NCI-H2029 (cell line): ENCODE measurements around the gene PLIN4.
"Not testable (repeated sequence)": the region's sequence is repeated elsewhere in the genome, so short reads cannot be mapped to it uniquely, and the experiment has no call there.

Experiments used
- DNase-seq: peaks from one replicate; lab custom pipeline; 2025; lab: John Stamatoyannopoulos, UW

Gene PLIN4

DNA sequence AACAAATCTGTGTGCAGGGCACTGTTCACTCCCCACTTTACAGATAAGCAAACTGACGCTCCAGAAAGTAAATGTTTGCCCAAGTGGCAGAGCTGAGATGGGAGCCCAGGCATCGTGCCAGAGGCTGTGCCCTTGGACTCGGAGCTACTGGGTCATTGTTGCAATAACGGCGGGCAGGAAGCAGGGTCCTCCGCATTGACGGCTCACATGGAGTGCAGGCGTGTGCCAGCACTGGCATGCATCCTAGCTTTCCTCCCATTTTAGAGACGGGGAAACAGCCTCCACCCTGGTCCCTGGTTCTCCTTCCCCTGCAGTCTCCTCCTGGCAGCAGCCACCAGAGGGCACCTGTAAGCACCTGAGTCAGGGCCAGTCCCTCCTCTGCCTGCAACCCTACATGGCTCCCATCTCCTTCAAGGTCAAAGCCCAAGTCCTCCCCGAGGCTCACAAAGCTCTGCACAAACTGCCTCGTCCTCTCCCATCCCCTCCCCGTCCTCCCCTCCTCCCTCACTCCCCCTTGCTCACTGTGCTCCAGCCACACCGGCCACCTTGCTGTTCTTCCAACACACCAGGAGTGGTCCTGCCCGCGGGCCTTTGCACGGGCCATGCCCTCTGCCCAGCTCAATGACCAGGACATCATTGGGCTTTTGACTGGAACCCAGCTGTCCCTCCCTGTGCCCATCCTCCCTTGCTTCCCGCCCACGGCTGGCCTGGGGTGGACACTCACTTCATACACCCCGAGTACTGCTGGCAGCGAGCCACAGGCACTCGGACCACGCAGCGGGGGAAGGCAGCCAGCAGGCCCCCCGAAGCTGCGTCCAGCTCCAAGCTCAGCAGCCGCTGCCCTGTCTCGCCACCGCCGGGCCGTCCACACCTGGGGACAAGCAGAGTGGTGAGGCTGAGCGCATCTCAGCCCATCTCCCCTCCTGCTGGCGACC, 29.3 kb upstream of the PLIN4 start:
- DNase-seq: peak; percentile 80

DNA sequence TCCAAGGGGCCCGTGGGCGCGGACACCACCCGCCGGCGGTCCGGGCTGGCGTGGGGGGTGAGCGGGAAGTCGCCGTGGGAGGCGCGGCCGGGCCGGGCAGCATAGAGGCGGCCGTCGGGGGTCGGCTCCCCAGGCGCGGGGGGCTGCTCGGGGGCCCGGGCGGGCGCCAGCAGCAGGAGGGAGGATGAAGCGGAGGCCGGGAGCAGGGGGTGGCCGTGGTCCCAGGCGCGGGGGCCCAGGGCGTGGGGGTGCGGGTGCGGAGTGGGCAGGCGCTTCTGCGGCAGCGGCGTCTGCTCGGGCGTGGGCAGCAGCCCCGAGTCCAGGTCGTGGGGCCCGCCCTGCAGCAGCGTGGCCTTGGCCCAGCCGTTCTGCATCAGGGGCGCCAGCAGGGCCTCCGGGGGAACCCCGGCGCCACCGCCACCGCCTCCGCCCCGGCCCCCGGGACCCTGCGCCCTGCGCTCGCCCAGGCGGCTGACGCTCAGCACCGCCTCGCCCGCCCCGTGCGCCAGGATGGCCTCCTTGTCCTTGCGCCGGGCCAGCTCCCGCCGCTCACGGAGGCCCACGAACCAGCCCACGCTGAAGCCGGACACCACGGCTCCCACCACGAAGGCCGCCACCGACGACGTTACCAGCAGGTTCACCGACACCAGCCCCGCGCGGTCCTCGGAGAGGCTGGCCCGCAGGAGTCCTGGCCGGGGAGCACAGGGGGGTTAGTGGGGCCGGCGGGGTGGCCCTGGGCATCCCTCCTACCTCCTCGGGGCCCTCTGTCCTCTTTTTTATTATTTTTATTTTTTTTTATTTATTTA, 25.8 kb upstream of the PLIN4 start:
- DNase-seq: no peak

DNA sequence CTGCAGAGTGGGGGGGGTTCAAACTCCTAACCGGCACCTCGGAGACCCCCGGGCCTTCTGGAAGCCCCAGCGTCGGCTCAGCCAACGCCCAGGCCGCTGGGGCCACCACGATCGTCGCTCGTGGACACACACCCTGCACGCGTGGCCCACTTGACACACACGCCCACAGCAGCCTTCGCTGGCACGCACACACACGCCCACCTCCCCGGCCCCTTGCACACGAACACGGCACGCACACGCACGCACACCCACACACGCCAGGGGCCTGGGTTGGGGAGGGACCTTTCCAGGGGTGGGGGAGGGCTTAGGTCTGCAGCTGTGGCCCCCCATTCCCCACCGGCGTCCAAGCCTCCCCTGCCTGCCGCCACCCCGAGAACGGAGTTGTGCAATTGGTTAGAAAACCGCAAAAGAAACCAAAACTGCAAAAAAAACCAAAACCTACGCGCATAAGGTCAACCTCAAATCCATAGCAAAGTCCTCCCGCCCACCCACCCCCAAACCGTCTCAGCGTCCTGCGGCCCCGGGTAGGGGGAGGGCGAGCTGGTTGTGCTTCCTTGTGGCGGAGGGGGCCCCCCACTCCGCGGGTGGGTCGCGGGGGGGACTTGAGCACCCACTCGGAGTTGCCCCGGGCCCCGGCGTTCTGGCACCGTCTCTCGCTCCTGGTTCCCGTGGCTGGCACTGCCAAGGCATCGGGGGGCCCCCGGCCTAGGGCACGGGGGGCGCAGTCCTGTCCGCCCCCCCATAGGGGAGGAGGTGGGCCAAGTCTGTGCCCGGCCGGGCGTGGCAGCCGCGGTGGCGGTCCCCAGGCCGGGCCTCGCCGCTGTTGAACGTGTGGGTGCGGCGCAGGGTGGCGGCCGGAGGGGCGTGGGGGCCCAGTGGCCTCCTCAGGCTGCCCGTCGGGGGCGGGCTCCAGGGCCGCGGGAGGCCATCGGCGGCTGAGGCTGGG, 24.9 kb upstream of the PLIN4 start:
- DNase-seq: no peak

DNA sequence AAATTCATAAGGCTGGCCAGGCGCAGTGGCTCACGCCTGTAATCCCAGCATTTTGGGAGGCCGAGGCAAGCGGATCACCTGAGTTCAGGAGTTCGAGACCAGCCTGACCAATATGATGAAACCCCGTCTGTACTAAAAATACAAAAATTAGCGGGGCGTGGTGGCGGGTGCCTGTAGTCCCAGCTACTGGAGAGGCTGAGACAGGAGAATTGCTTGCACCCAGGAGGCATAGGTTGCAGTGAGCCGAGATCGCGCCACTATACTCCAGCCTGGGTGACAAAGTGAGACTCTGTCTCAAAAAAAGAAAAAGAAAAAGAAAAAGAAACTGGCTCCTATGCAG, 23.5 kb upstream of the PLIN4 start:
- DNase-seq: not testable (repeated sequence)

DNA sequence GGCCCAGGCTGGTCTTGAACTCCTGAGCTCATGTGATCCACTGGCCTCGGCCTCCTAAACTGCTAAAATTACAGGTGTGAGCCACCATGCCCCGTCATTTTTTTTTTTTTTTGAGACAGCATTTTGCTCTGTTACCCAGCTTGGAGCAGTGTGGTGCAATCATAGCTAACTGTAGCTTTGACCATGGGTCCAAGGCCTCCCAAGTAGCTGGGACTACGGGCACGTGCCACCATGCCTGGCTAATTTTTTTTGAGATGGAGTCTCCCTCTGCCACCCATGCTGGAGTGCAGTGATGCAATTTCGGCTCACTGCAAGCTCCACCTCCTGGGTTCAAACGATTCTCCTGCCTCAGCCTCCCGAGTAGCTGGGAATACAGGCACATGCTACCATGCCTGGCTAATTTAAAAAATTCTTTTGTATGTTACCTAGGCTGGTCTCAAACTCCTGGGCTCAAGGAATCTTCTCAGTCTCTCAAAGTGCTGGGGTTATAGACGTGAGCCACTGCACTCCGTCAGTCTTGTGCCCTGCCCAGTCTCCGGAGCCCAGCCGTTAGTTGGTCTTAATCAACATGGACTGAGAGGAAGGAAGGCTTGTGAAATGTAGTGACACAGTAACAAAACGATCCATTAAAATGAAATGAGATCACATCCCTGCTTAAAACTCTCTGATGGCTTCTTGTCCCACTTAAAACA, 23.0 kb upstream of the PLIN4 start:
- DNase-seq: no peak

DNA sequence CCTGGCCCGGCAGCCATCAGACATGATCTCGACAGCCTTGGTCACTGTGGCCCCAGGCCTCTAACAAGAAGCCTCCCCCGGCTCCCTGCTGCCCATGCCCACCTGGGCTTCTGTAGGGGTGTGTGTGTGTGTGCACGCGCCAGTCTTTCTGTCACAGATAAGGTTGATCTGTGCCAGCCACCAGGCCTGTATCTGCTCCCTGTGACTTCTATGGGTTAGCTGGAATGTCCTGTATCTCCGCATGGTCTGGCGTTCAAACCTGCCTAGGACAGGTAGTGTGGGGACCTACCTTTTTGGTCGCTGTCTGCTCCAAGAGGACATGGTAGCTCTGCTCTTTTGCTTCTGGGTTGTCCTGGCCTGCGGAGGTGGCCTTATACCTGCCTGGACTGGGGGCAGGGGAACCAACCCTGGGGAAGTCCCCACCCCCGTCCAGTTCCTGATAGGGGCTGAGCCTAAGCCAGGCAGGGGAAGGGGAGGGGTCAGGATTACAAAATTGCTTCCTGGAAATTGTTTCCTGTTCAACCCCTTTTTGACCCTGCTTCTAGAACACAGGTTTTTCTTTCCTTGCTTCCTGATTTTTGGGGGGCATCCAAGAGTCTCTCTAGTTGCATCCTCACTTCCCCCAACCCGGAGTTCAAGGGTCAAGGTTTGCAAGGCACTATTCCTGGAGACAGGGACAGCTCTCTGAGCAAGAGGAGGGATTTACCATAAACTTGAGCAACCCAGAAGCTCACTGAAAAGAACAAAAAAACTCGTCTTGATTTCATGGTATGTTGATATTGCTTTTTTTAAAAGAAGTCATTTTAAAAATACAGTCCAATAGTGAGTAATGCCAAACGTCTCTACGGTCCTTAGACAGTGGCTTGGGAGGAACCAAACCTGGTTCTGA, 21.7 kb upstream of the PLIN4 start, which contains the start of gene LRG1:
TSS of gene LRG1 (minus strand) at position 344 of the 889 bp plus-strand sequence. CDS start at position 321, 23 bp downstream.
- peak; percentile 90 for DNase-seq

DNA sequence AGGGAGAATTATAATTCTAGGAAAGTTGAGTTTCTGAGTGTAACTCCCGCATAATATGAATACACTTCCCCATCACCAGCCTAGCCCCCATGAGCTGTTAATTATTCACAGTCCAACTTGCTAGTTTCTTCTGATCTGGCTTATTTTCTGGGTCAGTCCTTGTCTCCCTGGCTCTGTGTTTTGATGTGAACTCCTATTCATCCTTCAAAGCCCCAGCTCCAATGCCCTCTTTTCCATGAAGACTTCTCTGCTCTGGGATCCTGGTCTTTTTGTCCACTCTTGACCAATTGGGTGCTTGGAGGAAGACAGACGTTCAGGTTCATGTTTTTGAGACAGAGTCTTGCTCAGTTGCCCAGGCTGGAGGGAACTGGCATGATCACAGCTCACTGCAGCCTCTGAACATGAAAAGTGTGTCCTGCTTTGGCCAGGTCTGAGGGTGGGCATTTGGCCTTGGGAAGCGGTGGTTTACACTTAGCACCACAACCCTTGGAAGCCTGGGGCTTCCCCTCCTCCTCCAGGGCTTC, 20.9 kb upstream of the PLIN4 start:
- DNase-seq: no peak

DNA sequence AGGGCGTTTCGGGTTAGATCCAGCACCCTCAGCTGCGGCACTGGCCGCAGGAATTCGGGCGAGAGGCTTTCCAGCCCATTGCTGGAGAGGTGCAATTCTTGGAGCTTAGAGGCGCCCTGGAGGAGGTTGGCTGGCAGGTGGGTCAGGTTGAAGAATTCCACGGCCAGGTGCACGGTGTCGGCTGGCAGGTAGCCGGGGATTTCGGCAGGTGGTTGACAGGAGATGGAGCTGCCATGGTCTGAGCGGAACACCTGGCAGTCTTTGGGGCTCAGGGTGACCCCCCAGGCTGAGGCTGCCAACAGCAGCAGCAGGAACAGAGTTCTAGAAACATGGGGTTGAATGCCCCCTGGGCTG, 20.3 kb upstream of the PLIN4 start:
- peak; percentile 65 for DNase-seq

DNA sequence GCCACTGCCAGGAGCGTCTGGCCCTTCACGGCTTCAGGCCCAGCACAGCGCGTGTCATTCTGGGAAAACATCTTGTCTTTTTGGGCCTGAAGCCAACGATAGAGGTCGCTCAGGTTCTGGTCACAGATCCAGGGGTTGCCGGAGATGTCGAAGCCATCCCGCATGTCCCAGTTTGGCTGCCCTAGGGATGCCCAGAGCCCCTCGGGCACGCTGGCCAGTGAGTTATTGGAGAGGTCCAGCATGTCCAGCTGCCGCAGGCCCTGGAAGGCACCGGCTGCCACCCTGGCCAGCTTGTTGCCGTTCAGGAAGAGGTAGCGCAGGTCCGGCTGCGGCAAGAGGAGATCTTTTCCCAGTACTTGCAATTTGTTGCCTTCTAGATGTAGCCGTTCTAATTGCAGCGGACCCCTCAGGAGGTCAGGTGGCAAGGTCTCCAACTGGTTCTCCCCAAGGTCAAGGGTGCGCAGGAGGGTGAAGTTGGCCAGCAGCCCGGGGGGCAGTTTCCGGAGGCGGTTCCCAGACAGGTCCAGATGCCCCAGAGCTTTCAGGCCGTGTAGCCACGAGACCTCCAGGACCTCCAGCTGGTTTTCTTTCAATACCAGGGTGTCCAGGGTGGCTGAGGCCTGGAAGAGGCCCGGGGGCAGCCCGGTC, 19.8 kb upstream of the PLIN4 start:
- DNase-seq: peak; percentile 59

DNA sequence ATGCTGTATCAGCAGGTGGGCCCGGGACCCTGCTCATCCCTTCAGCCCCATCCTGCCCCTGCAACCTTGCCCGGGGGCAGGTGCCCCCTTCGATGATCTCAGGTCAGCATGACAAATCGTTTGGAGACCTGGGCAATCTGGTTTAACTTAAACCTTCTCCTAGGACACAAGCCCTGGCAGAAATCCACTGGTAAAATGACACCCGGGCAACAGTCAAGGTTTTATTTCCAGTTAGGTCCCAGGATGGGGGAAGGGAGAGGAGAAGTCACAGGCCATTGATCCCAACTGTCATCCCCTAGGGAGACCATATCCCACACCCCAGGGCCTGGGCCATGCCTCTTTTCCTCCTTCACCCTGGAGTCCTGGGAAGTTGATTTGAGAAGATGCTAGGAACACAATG, 18.5 kb upstream of the PLIN4 start:
- DNase-seq: peak; percentile 65

DNA sequence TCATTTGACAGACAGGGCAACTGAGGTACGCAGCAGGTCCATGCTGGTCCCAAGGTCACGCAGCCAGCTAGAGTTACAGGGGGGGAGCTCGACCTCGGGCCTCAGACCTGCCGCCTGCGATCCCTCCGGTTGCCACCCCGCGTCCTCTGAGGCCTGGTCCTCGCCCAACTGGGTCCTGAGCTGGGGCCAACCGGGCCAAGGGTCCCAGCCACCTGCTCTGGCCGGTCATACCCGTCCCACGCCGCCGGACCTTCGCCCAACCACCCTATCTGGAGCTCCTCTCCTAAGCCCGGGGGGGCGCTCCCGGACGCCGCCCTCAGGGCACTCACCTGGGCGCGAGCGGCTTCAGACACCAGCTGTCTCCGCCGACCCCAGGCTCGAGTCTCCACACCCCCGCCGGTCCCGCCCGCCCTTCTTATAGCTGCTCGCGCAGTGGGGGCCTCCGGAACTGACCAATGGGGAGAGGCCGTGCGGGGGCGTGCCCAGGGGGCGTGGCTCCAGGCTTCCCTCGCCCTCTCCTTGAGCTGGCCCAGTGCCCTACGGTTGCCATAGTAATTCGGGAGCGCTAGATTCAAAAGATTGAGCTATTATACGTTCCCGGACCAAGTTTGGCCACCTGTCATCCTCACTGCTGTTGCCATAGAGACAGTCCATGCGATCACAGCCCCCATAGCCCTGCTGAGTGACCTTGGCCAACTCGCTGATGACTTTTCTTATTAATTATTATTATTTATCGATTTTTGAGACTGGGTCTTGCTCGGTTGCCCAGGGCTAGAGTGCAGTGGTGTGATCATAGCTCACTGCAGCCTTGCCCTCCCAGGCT, 16.8 kb upstream of the PLIN4 start, which contains the start of gene PLIN5:
TSS of gene PLIN5 (minus strand) at position 389 of the 823 bp plus-strand sequence. CDS start 1,150 bp downstream, outside the sequence.
- DNase-seq: peak; percentile 93

DNA sequence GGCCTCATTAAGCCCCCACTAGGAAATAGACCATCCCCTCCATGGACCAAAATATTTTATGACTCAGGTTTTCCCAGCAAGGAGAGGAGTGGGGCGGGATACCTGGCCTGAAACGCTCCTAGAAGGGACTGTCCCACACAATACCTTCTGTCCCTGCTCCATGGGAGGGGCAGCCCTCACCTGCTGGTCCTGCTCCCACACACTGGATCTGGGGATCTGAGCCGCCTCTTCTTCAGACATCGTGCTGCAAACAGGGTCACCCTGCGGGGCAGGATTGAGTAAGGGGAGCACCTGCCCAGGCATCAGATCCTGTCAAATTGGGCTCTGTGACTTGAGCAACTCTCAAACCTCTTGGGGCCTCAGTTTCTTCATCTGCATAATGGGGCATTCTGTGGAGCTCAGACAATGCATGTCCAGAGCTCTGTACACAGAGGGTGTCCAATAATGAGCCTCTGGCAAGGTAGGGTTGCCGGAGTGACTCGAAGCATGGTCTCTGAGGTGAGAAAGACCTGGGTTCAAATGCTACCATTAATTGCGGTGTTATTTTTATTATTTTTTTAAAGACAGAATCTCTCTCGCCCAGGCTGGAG, 15.6 kb upstream of the PLIN4 start:
- no peak for DNase-seq

DNA sequence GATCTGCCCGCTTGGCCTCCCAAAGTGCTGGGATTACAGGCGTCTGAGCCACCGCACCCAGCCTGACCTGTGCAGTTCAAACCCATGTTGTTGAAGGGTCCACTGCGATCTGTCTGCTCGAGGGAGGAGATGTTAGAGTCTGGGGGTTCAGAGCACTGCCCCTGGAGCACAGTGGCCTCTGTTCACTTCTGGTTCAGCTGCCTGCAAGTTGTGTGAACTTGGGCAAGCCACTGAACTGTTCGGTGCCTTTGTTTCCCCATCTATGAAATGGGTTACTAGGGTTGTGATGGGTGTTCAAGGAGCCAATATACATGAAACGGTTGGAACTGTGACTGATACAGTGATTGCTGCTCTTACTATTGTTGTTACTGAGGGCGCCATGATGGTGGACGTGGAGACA, 15.0 kb upstream of the PLIN4 start:
- no peak for DNase-seq

DNA sequence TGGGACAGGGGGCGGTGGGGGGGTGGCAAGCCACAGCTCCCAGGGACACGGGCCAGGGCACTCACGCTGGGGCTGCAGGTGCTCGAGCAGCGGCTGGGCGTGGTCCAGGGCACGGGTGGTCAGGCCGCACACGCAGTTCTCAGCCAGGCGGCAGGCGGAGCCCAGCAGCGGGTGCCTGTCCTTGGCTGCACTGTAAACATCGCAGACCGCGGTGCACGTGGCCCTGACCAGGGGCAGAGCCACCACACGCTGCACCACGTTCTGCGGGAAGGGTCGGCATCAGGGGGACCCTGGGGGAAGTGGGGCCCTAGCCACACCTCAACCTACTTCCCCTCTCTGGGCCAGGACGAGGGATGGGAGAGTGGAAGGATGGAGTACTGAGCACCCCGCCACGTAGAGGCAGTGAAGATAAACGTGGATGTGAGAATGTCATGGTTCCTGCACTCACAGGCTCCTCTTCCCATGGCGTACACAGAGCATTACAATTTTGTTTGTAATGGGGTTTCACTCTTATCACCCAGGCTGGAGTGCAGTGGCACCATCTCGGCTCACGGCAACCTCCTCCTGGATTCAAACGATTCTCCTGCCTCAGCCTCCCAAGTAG, 13.4 kb upstream of the PLIN4 start:
- DNase-seq: no peak

DNA sequence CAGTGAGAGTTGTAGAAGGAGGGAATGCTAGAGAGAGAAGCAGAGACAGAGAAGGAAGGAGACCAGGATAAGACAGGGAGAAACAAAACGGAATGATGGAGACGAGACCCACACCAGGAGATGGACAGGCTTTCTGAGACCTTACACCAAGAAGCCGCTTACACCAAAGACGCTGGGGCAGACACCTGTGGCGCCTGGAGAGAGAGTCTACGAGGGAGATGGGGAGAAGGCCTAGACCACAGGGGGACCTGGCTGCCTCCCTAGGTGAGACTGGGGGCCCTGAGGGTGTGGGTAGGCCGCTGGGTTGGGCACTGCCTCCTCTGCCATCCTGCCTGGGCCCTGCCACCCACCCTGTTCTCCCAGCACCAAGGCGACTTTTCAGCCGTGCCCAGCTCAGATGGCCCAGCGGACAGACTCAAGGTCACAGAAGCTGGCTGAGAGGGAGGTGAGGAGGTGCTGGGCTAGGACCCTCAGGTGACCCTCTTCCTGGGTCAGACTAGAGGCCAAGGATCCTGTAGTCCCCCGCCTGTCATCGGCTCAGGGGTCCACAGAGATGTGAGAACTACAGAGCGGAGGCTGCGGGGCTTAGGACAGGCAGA, 11.7 kb upstream of the PLIN4 start:
- no peak for DNase-seq

DNA sequence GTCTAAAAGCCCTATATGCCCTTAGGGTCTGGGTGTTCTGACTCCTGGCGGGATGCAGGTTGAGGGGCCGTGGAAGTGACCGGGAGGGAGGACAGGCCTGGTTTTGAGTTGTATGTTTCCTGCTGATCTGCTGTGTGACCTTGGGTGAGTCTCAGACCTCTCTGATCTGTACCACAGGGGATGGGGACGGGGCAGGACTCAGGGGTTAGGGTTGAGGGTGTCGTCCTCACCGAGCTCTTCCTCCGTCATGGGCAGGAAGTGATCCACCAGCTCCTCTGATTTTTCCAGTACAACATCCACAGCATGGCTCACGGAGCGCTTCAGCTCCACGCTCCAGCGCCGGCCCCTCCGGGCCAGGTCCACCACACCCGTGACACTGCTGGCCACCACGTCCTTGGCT, 10.6 kb upstream of the PLIN4 start:
- no peak for DNase-seq

DNA sequence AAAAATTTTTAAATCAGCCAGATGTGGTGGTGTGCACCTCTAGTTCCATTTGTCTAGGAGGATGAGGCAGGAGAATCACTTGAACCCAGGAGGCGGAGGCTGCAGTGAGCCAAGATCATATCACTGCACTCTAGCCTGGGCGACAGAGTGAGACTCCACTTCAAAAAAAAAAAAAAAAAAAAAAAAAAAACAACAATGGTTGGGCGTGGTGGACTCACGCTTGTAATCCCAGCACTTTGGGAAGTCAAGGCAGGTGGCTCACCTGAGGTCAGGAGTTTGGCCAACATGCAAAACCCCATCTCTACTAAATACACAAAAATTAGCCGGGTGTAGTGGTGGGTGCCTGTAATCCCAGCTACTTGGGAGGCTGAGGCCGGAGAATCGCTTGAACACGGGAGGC, 9.1 kb upstream of the PLIN4 start:
- DNase-seq: not testable (repeated sequence)
